Astrocyte (in vitro differentiated cells and primary cell): Measurements from ENCODE around the gene MYO15B.

Experiments used
- EZH2 ChIP-seq: IDR thresholded peaks from 2 replicates; pipeline ENCODE4 v1.6.1; 2012; ENCODE audit warnings: mild to moderate bottlenecking, low read length, inconsistent platforms; ENCODE audit not compliant: insufficient read depth
- TF ChIP-seq, protein P1 (sequence below): IDR thresholded peaks from 2 replicates; pipeline ENCODE4 v1.5.1; 2011; ENCODE audit warnings: low read depth, mild to moderate bottlenecking, inconsistent platforms, low read length, moderate library complexity; ENCODE audit not compliant: insufficient read depth

DNA sequence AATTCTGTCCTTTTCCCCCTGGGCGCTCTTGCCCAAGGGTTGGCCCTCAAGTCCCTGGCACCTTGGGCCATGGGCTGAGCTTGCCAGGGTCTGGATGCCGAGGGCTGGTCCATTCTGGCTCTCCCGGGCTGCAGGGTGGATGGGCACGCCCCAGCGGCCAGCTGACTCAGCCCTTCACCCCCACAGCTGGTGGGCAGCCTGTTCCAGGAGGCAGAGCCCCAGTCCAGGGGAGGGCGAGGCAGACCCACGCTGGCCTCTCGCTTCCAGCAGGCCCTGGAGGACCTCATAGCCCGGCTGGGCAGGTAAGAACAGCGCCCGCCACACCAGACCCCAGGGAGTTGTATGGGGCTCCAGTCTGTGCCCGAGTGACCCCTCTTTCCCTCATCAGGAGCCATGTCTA lies 15.0 kb downstream of the MYO15B start:
- TF ChIP-seq, protein P1, sequence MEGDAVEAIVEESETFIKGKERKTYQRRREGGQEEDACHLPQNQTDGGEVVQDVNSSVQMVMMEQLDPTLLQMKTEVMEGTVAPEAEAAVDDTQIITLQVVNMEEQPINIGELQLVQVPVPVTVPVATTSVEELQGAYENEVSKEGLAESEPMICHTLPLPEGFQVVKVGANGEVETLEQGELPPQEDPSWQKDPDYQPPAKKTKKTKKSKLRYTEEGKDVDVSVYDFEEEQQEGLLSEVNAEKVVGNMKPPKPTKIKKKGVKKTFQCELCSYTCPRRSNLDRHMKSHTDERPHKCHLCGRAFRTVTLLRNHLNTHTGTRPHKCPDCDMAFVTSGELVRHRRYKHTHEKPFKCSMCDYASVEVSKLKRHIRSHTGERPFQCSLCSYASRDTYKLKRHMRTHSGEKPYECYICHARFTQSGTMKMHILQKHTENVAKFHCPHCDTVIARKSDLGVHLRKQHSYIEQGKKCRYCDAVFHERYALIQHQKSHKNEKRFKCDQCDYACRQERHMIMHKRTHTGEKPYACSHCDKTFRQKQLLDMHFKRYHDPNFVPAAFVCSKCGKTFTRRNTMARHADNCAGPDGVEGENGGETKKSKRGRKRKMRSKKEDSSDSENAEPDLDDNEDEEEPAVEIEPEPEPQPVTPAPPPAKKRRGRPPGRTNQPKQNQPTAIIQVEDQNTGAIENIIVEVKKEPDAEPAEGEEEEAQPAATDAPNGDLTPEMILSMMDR = no peak
- no peak for TF ChIP-seq EZH2
